PC-3 (cell line): ENCODE results near the gene RSL1D1. TPM values are rescaled to one million over a fixed set of nuclear protein-coding genes. Genes with fewer than 3 reads are reported as not detected.

ENCODE experiments used
- ATAC-seq: fragments of 200-7000 bp; cut with Tn5 transposase; 2 replicates; pipeline ENCODE4 v1.9.1; 2020; ENCODE audit warnings: mild to moderate bottlenecking, moderate library complexity
- BruUV-seq: library from RNA; stranded (reverse); fragments of 400-500 nt; replicated peaks from 2 replicates; lab custom pipeline; 2021; lab: Mats Ljungman, UMichigan
- CTCF ChIA-PET: fragments of 300-600 bp; sonication (Branson Sonifier 250); formaldehyde crosslinking; loops from one replicate; lab custom pipeline; 2022; ENCODE audit warnings: antibody characterized with exemption; lab: Charles Lee
- POLR2A ChIA-PET: fragments of 300-600 bp; sonication (Branson Sonifier 250); formaldehyde crosslinking; loops from one replicate; lab custom pipeline; 2022; ENCODE audit warnings: antibody characterized with exemption; ENCODE audit not compliant: unreplicated experiment; lab: Charles Lee
- DNase-seq: peaks from one replicate; pipeline ENCODE4 v3.0.0-alpha.2; 2015
- H2AFZ ChIP-seq: fragments of 300-600 bp; sonication (generic); 2 replicates; pipeline ENCODE4 v1.6.0; 2016; ENCODE audit warnings: antibody characterized with exemption, low read length
- H3F3A ChIP-seq: fragments of 300-600 bp; sonication (generic); one replicate; pipeline ENCODE4 v1.6.0; 2017; ENCODE audit warnings: antibody characterized with exemption, low read length, control low read depth, mild to moderate bottlenecking; ENCODE audit not compliant: unreplicated experiment
- H3K27ac ChIP-seq: fragments of 300-600 bp; sonication (generic); 2 replicates; pipeline ENCODE4 v1.5.1; 2016; ENCODE audit warnings: mild to moderate bottlenecking, low read length
- H3K27me3 ChIP-seq: fragments of 300-600 bp; sonication (generic); 2 replicates; pipeline ENCODE4 v1.6.1; 2016; ENCODE audit warnings: low read length, mixed read lengths
- H3K36me3 ChIP-seq: fragments of 300-600 bp; sonication (generic); 2 replicates; pipeline ENCODE4 v1.6.1; 2016; ENCODE audit warnings: low read depth, mixed run types, low read length, mixed read lengths
- H3K4me1 ChIP-seq: fragments of 300-600 bp; sonication (generic); 2 replicates; pipeline ENCODE4 v1.5.1; 2016; ENCODE audit warnings: low read length; ENCODE audit not compliant: insufficient read depth
- H3K4me2 ChIP-seq: fragments of 300-600 bp; sonication (generic); 2 replicates; pipeline ENCODE4 v1.6.0; 2016; ENCODE audit warnings: low read length
- H3K4me3 ChIP-seq: fragments of 300-600 bp; sonication (generic); 2 replicates; pipeline ENCODE4 v1.5.1; 2016; ENCODE audit warnings: mild to moderate bottlenecking, low read length, mixed read lengths
- H3K79me2 ChIP-seq: fragments of 300-600 bp; sonication (generic); 2 replicates; pipeline ENCODE4 v1.6.1; 2017; ENCODE audit warnings: low read length, mixed read lengths
- H3K9ac ChIP-seq: fragments of 300-600 bp; sonication (generic); 2 replicates; pipeline ENCODE4 v1.6.0; 2016; ENCODE audit warnings: mild to moderate bottlenecking, low read length
- H3K9me2 ChIP-seq: fragments of 300-600 bp; sonication (generic); replicated peaks from 2 replicates; pipeline ENCODE4 v1.6.1; 2016; ENCODE audit warnings: mixed run types, low read length, mixed read lengths
- H3K9me3 ChIP-seq: fragments of 300-600 bp; sonication (generic); 2 replicates; pipeline ENCODE4 v1.6.1; 2016; ENCODE audit warnings: low read length, mixed read lengths
- H4K20me1 ChIP-seq: fragments of 300-600 bp; sonication (generic); 2 replicates; pipeline ENCODE4 v1.6.1; 2016; ENCODE audit warnings: low read length, mixed read lengths
- CTCF ChIP-seq: fragments of 300-600 bp; sonication (generic); conservative IDR thresholded peaks from 2 replicates; pipeline ENCODE4 v1.5.1; 2017; ENCODE audit warnings: antibody characterized with exemption, low read depth, mild to moderate bottlenecking, low read length
- EZH2 ChIP-seq: fragments of 300-600 bp; sonication (generic); IDR thresholded peaks from one replicate; pipeline ENCODE4 v1.6.1; 2017; ENCODE audit warnings: antibody characterized with exemption, mild to moderate bottlenecking, low read length; ENCODE audit not compliant: unreplicated experiment
- EZH2phosphoT487 ChIP-seq: fragments of 300-600 bp; sonication (generic); IDR thresholded peaks from 2 replicates; pipeline ENCODE4 v1.6.1; 2018; ENCODE audit warnings: mild to moderate bottlenecking, antibody characterized with exemption, low read length, borderline replicate concordance
- intact Hi-C: fragments of 100-400 bp; cut with micrococcal nuclease; formaldehyde crosslinking; loops from 2 replicates; pipeline ENCODE4 v1.9.0; 2023
- total RNA-seq: library from RNA; depleted of rRNA; stranded (reverse); fragments of >200 nt; gene quantifications from 2 replicates; pipeline ENCODE4 v1.2.3, GENCODE V29; 2014

RSL1D1 gene
- total RNA-seq, 1 experiment from 2014 or later = 75.9 TPM

GRCh38 chr16:11835891-11836649 is 15.3 kb downstream of the RSL1D1 start:
- H3K79me2 ChIP-seq = 0 out of 2 replicates have a peak, but pooled peaks cover 3% of the 10 kb centered on the region
- CTCF ChIA-PET = interaction anchor here (0.6 kb wide), 1 partner anchor 23 kb away, joined by 4 read pairs; no protein-coding TSS in a partner anchor
- H3K9me2 ChIP-seq = no peaks in the 10 kb centered on the region
- H3K9me3 ChIP-seq = no peaks in the 10 kb centered on the region
- no peak overlapping the region for H3K4me3 ChIP-seq
- intact Hi-C loops = no loop called here
- DNase-seq = no peak
- no peak overlapping the region for H3K27ac ChIP-seq
- H3K9ac ChIP-seq = no peak overlapping the region
- H3K4me2 ChIP-seq = no peak overlapping the region
- H3K27me3 ChIP-seq = no peaks in the 10 kb centered on the region
- POLR2A ChIA-PET = no interaction called here
- H4K20me1 ChIP-seq = 0 out of 2 replicates have a peak, but pooled peaks cover 5% of the 10 kb centered on the region
- no peak for ATAC-seq
- H3K36me3 ChIP-seq = peaks cover 39% of the 10 kb centered on the region
- H3K4me1 ChIP-seq = peaks cover 4% of the 10 kb centered on the region; the same call in 1 of the 2 replicates
- H3F3A ChIP-seq = no peaks in the 10 kb centered on the region
- no TSS peak for BruUV-seq
- H2AFZ ChIP-seq = no peak overlapping the region
- TF ChIP-seq EZH2 = no peak
- no peak for TF ChIP-seq EZH2phosphoT487
- no peak for TF ChIP-seq CTCF

- no peak overlapping the region for H3K27ac ChIP-seq
- no peak overlapping the region for H3K4me2 ChIP-seq
- H3K4me1 ChIP-seq = peaks cover 4% of the 10 kb centered on the region; the same call in 1 of the 2 replicates
- no peak overlapping the region for H3K9ac ChIP-seq
- no peaks in the 10 kb centered on the region for H3K27me3 ChIP-seq
- H3K9me2 ChIP-seq = no peaks in the 10 kb centered on the region
- TF ChIP-seq CTCF = no peak
- TF ChIP-seq EZH2phosphoT487 = no peak
- no peak for TF ChIP-seq EZH2
- H3K4me3 ChIP-seq = no peak overlapping the region
- DNase-seq (no peak), ATAC-seq (no peak)
- ChIA-PET POLR2A (no interaction called here), CTCF (interaction anchor here (0.6 kb wide), 1 partner anchor 22 kb away, joined by 4 read pairs; no protein-coding TSS in a partner anchor)
- H3K36me3 ChIP-seq = peaks cover 32% of the 10 kb centered on the region
- H3F3A ChIP-seq = no peaks in the 10 kb centered on the region
- H4K20me1 ChIP-seq = 0 out of 2 replicates have a peak, but pooled peaks cover 5% of the 10 kb centered on the region
- intact Hi-C loops = no loop called here
- H3K79me2 ChIP-seq = 0 out of 2 replicates have a peak, but pooled peaks cover 3% of the 10 kb centered on the region
- no peaks in the 10 kb centered on the region for H3K9me3 ChIP-seq
- H2AFZ ChIP-seq = no peak overlapping the region
- BruUV-seq = no TSS peak
These were observed 16.0 kb downstream of the RSL1D1 start for GRCh38 chr16:11835309-11835708.
